Left lung (tissue), 10 donors: ENCODE results near the gene GMIP. TPM values are rescaled to one million over a fixed set of nuclear protein-coding genes. Genes with fewer than 3 reads are reported as not detected.

Source experiments
- ATAC-seq: fragments of 200-7000 bp; cut with Tn5 transposase; one replicate; pipeline ENCODE4 v1.9.1; 2020; ENCODE audit warnings: moderate library complexity
- DNase-seq, 4 donors: peaks; one replicate each; pipeline ENCODE4 v3.0.0-alpha.2; 2013 to 2020
- H3K27ac ChIP-seq, 2 donors: fragments of 200-600 bp; sonication (generic) in 1 of 2; one replicate each; pipeline versions ENCODE4 v1.5.0 to v1.8.0; 2020 to 2021
- H3K27me3 ChIP-seq, 2 donors: fragments of 200-600 bp; sonication (generic) in 1 of 2; one replicate each; pipeline versions ENCODE4 v1.5.0 to v1.8.0; 2020 to 2021
- H3K36me3 ChIP-seq, 2 donors: fragments of 200-600 bp; sonication (generic) in 1 of 2; one replicate each; pipeline versions ENCODE4 v1.5.0 to v1.8.0; 2020 to 2021
- H3K4me1 ChIP-seq, 2 donors: fragments of 200-600 bp; one replicate each; pipeline ENCODE4 v1.8.0; 2021
- H3K4me3 ChIP-seq, 2 donors: fragments of 200-600 bp; sonication (generic) in 1 of 2; one replicate each; pipeline versions ENCODE4 v1.5.0 to v1.8.0; 2020 to 2021; ENCODE audit warnings: mild to moderate bottlenecking in 1 of 2
- H3K9me3 ChIP-seq, 2 donors: fragments of 200-600 bp; sonication (generic) in 1 of 2; one replicate each; pipeline versions ENCODE4 v1.5.0 to v1.8.0; 2020 to 2021
- intact Hi-C, 2 donors: fragments of 100-400 bp; cut with DNase I; formaldehyde crosslinking; loops; one replicate each; pipeline versions ENCODE4 v1.11.2 to v1.14.2; 2022
- polyA plus RNA-seq, 6 donors: library from polyadenylated mRNA; unstranded; fragments of 120-200 nt; gene quantifications; one replicate each; pipeline ENCODE4 v1.2.1, GENCODE V29; 2013; ENCODE audit not compliant: insufficient read length in 6 of 6
- total RNA-seq, 2 donors: library from RNA; stranded (reverse); fragmentation: NEBNext Ultra II Directional; extraction: Animal tissue kit (Norgen Biotek cat#: 25700); gene quantifications; one replicate each; pipeline ENCODE4 v1.2.1, GENCODE V29; 2021
- TF ChIP-seq, protein P1 (sequence below), 2 donors: fragments of 200-600 bp; sonication (generic) in 1 of 2; IDR thresholded peaks; one replicate each; pipeline versions ENCODE4 v1.5.0 to v1.8.0; 2021; ENCODE audit warnings: antibody characterized with exemption in 2 of 2
- donor health status: DM: no; HTN: yes; CAD: no.
- donor health status: DM: no; HTN: no; CAD: no.

The GMIP gene
- total and polyA plus RNA-seq, 8 donors: 9.1 to 57.2 (median 11.1) TPM

DNA sequence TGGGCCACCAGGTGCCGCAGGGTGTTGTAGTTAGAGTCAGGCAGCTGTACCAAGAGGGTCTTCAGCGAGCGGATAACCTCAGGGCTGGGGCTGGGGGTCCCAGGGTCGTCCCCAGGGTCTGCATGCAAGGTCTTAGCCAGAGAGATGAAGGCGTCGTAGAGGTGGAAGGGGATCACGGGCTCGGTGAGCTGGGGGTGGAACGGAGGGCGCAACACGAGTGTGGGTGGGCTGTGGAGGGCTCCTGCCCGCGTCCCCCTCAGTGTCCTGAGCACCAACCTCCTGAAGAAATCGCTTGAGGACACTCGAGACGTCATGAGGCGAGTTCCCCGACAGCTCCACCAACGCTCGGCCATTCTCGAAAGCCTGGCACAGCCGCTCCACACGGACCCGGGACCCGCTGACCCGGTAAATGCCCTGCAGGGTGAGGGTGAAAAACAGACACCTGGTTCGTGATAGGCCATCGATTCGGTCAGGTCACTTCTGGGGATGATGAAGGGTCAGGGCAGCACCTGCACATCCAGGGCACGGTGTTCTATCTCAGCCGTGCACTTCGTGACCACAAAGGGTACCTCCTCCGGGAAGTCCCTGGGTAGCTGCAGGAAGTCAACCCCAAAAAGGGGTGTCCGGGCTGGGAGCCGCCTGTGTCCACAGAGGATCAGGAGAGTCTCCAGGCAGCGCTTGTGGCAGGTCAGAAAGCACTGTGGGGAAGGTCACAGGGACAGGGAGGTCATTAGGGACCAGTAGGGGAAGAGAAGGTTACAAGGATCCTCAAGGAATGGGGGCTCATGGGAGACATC is 8.7 kb downstream of the GMIP start:
- H3K4me3 ChIP-seq: no peak overlapping the region
- peaks cover 0 to 100% of the 10 kb centered on the region in 2 donors for H3K36me3 ChIP-seq
- intact Hi-C loops: no loop called here
- no peak overlapping the region for H3K27ac ChIP-seq
- no peak for ATAC-seq
- TF ChIP-seq, protein P1, sequence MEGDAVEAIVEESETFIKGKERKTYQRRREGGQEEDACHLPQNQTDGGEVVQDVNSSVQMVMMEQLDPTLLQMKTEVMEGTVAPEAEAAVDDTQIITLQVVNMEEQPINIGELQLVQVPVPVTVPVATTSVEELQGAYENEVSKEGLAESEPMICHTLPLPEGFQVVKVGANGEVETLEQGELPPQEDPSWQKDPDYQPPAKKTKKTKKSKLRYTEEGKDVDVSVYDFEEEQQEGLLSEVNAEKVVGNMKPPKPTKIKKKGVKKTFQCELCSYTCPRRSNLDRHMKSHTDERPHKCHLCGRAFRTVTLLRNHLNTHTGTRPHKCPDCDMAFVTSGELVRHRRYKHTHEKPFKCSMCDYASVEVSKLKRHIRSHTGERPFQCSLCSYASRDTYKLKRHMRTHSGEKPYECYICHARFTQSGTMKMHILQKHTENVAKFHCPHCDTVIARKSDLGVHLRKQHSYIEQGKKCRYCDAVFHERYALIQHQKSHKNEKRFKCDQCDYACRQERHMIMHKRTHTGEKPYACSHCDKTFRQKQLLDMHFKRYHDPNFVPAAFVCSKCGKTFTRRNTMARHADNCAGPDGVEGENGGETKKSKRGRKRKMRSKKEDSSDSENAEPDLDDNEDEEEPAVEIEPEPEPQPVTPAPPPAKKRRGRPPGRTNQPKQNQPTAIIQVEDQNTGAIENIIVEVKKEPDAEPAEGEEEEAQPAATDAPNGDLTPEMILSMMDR (IDR thresholded peaks at IDR 0.05): no peak
- H3K4me1 ChIP-seq: peaks cover 0 to 5% of the 10 kb centered on the region in 2 donors
- no peak for DNase-seq
- H3K9me3 ChIP-seq: no peaks in the 10 kb centered on the region
- H3K27me3 ChIP-seq: no peaks in the 10 kb centered on the region

GRCh38 chr19:19633711-19634515 is 9.5 kb downstream of the GMIP start:
- TF ChIP-seq, protein P1 (IDR thresholded peaks at IDR 0.05): no peak
- H3K4me1 ChIP-seq: peaks cover under 1 to 2% of the 10 kb centered on the region in 2 donors
- no peaks in the 10 kb centered on the region for H3K9me3 ChIP-seq
- DNase-seq (no peak), ATAC-seq (no peak)
- no peaks in the 10 kb centered on the region for H3K27me3 ChIP-seq
- H3K36me3 ChIP-seq: peaks cover 0 to 95% of the 10 kb centered on the region in 2 donors
- H3K4me3 ChIP-seq: no peak overlapping the region
- intact Hi-C loops: no loop called here
- no peak overlapping the region for H3K27ac ChIP-seq

DNA sequence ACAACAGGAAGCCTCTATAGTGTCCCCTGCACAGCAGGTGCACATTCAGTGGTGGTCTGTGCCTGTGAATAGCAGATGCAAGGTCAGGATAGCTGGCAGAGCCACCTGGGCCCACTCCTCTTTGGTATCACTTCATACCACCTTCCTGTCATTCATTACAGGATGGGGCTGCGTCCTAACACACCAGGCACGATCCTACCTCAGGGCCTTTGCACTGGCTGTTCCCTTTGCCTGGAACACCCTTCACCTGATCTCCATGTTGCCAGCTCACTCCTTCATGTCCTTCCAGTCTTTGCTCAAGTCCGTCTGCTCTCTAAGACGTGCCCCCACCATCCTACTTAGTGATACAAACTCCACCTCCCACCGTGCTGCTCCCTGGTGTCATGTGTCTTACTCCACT is 10.8 kb downstream of the GMIP start:
- intact Hi-C loops: no loop called here
- ATAC-seq: no peak
- no peak overlapping the region for H3K27ac ChIP-seq
- DNase-seq: no peak
- H3K4me3 ChIP-seq: no peak overlapping the region
- H3K4me1 ChIP-seq: peaks cover 7 to 14% of the 10 kb centered on the region in 2 donors
- no peaks in the 10 kb centered on the region for H3K9me3 ChIP-seq
- H3K36me3 ChIP-seq: peaks cover 0 to 83% of the 10 kb centered on the region in 2 donors
- peaks cover 0 to 9% of the 10 kb centered on the region in 2 donors for H3K27me3 ChIP-seq
- TF ChIP-seq, protein P1 (IDR thresholded peaks at IDR 0.05): no peak

DNA sequence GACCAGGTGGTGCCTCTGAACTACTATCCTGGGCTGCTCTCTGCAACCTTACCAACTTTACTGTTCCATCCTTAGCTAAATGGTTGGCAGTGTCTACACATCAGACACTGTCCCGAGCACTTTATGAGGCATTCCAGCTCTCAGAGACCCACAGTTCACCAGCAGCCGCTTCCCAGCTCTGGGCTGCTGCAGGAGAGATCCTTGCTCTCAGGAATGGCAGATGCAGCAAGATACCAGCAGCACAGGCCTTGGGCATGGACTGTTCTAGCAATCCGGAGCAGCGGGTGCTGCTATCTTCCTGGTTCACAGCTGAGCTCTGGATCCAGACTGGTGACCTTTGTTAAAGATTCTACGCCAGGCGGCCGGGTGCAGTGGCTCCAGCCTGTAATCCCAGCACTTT is 12.1 kb downstream of the GMIP start:
- ATAC-seq: no peak
- H3K4me1 ChIP-seq: peaks cover 7 to 21% of the 10 kb centered on the region in 2 donors
- no peak for DNase-seq
- H3K9me3 ChIP-seq: no peaks in the 10 kb centered on the region
- H3K4me3 ChIP-seq: no peak overlapping the region
- intact Hi-C loops: no loop called here
- TF ChIP-seq, protein P1 (IDR thresholded peaks at IDR 0.05): no peak
- H3K36me3 ChIP-seq: peaks cover 0 to 76% of the 10 kb centered on the region in 2 donors
- H3K27ac ChIP-seq: no peak overlapping the region
- H3K27me3 ChIP-seq: peaks cover 0 to 11% of the 10 kb centered on the region in 2 donors

DNA sequence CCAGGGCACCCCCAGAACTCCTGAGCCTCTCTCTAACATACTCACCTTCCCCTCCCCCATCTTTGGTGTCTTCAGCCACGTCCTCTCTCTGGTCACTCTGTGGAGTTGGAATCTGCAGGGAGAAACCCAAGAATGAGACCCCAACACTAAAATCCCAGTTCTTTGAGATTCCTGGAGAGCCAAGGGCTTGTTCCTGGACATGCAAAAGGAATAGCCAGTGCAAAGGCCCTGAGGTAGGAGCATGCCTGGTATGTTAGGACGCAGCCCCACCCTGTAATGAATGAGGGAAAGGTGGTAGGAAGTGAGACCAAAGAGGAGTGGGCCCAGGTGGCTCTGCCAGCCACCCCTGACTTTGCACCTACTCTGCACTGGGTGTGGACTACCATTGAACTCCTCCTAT is 13.0 kb downstream of the GMIP start:
- intact Hi-C loops: no loop called here
- peaks cover 0 to 11% of the 10 kb centered on the region in 2 donors for H3K27me3 ChIP-seq
- peaks cover 7 to 21% of the 10 kb centered on the region in 2 donors for H3K4me1 ChIP-seq
- H3K9me3 ChIP-seq: no peaks in the 10 kb centered on the region
- no peak overlapping the region for H3K4me3 ChIP-seq
- TF ChIP-seq, protein P1 (IDR thresholded peaks at IDR 0.05): no peak
- ATAC-seq (no peak), DNase-seq (no peak)
- H3K27ac ChIP-seq: no peak overlapping the region
- peaks cover 0 to 67% of the 10 kb centered on the region in 2 donors for H3K36me3 ChIP-seq
